HCT116 (cell line): Measurements from ENCODE around the gene ABHD2. TPM values are rescaled to one million over a fixed set of nuclear protein-coding genes. Genes with fewer than 3 reads are reported as not detected.

Source experiments
- total RNA-seq: library from RNA; stranded (reverse); gene quantifications from one replicate; pipeline ENCODE4 v1.2.1, GENCODE V29; 2021; ENCODE audit not compliant: unreplicated experiment

The ABHD2 gene
- total RNA-seq, 1 experiment from 2014 or later: 40.8 TPM

Other genes starting within 250 kb of the ABHD2 start
- 10.9 TPM for gene HAPLN3, start 192.9 kb upstream of the ABHD2 start, total RNA-seq
- gene MFGE8, start 175.1 kb upstream of the ABHD2 start, total RNA-seq: 70.7 TPM
- gene RLBP1, start 133.1 kb downstream of the ABHD2 start, total RNA-seq: 0.12 TPM
- 112 TPM for gene FANCI, start 155.5 kb downstream of the ABHD2 start, total RNA-seq
- gene POLG, start 246.4 kb downstream of the ABHD2 start, total RNA-seq: 72.7 TPM